Stimulated activated CD4-positive, alpha-beta T cell treated with anti-CD3 and anti-CD28 coated beads, Interleukin-12 subunit alpha, Interleukin-12 subunit beta, amount 100 ng/mL, for 24 hours (primary cell): ENCODE results near the gene IVNS1ABP.
"Not testable (repeated sequence)": the region's sequence is repeated elsewhere in the genome, so short reads cannot be mapped to it uniquely, and the experiment has no call there.

Source experiments
- DNase-seq, 2 experiments: peaks; one replicate each; pipeline ENCODE4 v3.0.0-alpha.2; 2020; ENCODE audit warnings: low read depth in 2 of 2

The IVNS1ABP gene

GRCh38 chr1:185334182-185334581, 17.1 kb upstream of the IVNS1ABP start:
- DNase-seq: no peak

GRCh38 chr1:185328255-185328654, 11.2 kb upstream of the IVNS1ABP start:
- DNase-seq: no peak

- no peak for DNase-seq
Measured at GRCh38 chr1:185325413-185325812, 8.4 kb upstream of the IVNS1ABP start.

- DNase-seq: no peak
Measured at GRCh38 chr1:185324118-185324517, 7.1 kb upstream of the IVNS1ABP start.

- no peak for DNase-seq
Measured at GRCh38 chr1:185322636-185323035, 5.6 kb upstream of the IVNS1ABP start.

- not testable (repeated sequence) for DNase-seq
Measured at GRCh38 chr1:185321653-185322221, 4.7 kb upstream of the IVNS1ABP start.

GRCh38 chr1:185321104-185321503, 4.1 kb upstream of the IVNS1ABP start:
- not testable (repeated sequence) for DNase-seq

GRCh38 chr1:185319139-185319475, 2.1 kb upstream of the IVNS1ABP start:
- no peak for DNase-seq

GRCh38 chr1:185318431-185319138, 1.5 kb upstream of the IVNS1ABP start:
- DNase-seq: no peak

GRCh38 chr1:185317886-185318310, 855 bp upstream of the IVNS1ABP start:
- DNase-seq: peak; percentile 43 to 60

GRCh38 chr1:185316163-185317033, 645 bp downstream of the IVNS1ABP start:
- DNase-seq: peak; percentile 79 to 93

GRCh38 chr1:185315445-185316071, 1.5 kb downstream of the IVNS1ABP start:
- no peak for DNase-seq

- no peak for DNase-seq
Measured at GRCh38 chr1:185314411-185314810, 2.6 kb downstream of the IVNS1ABP start.

- no peak for DNase-seq
Measured at GRCh38 chr1:185312361-185313138, 4.5 kb downstream of the IVNS1ABP start.

- no peak for DNase-seq
Measured at GRCh38 chr1:185311589-185312225, 5.3 kb downstream of the IVNS1ABP start.

- DNase-seq: no peak
Measured at GRCh38 chr1:185309566-185309965, 7.5 kb downstream of the IVNS1ABP start.

GRCh38 chr1:185308126-185308525, 8.9 kb downstream of the IVNS1ABP start:
- DNase-seq: no peak

- DNase-seq: no peak
Measured at GRCh38 chr1:185305419-185305818, 11.6 kb downstream of the IVNS1ABP start.

GRCh38 chr1:185300152-185300551, 16.9 kb downstream of the IVNS1ABP start:
- no peak for DNase-seq

- DNase-seq: no peak
Measured at GRCh38 chr1:185297982-185298381, 19.1 kb downstream of the IVNS1ABP start.

GRCh38 chr1:185295091-185295490, 22.0 kb downstream of the IVNS1ABP start:
- DNase-seq: no peak
